HS-5 (cell line): ENCODE results near the gene MPZL3.

ENCODE experiments used
- DNase-seq: peaks from one replicate; pipeline ENCODE4 v3.0.0-alpha.2; 2012; ENCODE audit warnings: low read depth

The MPZL3 gene

DNA sequence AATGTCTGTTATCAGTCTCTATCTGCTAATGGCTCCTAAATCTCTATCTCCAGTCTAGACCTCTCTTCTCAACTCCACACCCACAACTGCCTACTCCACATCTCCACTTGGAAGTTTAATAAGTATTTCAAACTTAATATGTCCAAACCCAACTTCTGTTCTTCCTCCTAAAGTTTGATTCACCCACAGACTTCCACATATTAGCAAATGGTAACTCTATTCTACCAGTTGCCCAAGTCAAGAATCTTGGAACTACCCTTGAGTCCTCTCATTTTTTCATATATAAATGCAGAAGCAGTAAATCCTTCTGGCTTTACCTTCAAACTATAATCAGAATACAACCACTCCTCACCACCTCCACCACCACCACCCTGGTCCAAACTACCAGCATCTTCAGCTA lies 20.7 kb downstream of the MPZL3 start:
- DNase-seq = no peak

GRCh38 chr11:118230088-118230487 lies 22.1 kb downstream of the MPZL3 start:
- DNase-seq = no peak

DNA sequence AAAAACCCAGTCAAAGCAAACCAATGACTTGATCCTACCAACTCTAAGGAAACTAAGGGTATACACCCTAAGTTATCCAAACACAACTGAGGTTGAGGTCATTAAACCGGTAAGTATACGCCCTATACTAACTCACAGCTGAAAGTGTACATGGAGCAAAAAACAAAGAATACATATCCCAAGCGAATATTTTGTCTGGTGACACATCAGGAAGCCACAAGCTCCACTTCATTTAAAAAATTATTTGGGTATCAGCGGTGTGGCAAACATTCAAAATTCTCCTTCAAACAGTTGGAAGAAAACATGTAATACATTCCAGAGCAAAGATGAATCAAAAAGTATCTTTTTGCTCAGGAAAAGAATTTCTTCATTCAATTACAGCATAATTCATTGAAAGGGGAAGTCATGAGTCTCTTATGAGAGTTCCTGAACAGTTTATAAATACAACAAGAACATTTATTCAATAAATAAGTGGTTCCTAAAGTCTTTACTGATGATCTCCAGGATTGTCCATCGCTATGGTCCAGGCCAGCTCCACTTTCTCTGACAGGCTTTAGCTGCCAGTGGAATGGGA lies 22.8 kb downstream of the MPZL3 start:
- no peak for DNase-seq

DNA sequence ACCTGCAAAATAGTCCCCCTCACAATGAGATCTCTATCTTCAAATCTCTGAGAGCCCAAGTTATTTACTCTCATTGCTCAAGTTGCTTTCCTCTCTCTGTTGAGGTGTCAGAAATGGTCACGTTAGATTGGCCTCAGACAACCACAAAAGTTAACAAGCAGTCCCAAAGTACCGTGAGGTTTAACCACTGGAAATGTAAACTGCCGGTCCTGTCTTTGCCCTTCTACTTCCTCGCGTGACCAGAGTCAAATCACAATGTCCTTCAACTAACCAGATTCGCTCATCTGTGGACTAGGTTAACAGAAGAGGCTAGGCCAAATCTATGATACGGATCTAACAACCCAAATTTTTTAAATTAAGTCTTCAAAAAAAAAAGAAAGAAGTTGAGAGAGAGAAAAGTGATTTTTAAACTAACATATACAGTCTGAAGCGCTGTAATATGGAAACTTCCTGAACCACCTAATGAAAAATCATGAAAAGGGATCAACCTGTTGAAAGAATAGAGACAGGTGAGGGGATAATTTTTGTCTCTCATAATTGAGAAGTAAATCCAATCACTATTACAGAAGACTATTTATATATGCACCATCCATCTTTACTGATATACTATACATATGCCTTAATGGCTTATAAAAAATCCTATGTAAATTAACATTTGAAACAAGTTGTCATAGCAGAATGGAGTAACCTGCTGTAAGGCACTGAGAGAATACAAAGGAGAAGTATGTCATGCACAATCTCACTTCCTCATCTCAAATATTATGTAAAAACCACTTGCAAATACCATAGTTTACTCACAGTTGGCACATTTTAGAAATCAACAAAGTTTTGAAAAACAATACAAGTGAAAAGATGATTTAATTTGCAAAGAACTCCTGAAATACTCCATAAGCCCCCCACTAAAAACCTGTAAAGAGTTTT lies 24.0 kb downstream of the MPZL3 start:
- DNase-seq = no peak

DNA sequence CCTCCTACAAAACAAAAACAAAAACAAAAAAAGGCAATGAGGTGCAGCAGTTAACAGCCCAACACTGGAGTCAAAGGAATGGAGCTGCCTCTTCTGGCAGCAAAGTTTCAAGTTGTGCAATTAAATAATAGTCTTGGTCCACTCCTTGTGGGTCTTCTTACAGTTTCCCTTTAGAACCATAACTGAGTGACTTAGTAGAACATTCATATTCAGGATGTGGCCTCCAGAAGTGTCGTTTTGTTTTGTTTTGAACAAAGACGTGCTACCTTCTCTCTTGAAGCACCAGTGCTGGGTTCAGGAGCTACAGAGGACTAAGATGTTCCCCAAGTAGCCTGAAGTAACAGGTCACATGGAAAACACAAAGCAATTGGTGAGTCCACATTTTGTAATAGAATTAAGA lies 25.4 kb downstream of the MPZL3 start:
- DNase-seq = no peak

DNA sequence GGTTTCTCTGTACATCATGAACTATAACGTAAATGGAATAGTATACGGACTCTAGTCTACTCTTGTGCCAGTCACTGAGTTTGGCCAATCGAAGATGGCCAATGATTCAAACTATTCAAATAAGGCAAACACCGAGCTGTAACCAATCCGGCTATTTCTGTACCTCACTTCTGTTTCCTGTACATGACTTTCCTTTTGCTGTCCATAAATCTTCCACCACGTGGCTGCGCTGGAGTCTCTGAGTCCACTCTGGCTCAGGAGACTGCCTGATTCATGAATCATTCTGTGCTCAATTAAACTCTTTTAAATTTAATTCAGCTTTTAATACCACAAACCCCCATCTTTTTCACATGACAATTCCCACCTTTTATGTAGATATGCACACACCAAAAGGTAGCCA lies 25.9 kb downstream of the MPZL3 start:
- DNase-seq = no peak

- DNase-seq = no peak
Measured at GRCh38 chr11:118224511-118225188, 27.5 kb downstream of the MPZL3 start, which contains the start of gene JAML. Gene JAML (minus strand): TSS chr11:118225011. CDS start chr11:118214866, 10,145 bp downstream.

- no peak for DNase-seq
Measured at GRCh38 chr11:118223992-118224391, 28.2 kb downstream of the MPZL3 start.

DNA sequence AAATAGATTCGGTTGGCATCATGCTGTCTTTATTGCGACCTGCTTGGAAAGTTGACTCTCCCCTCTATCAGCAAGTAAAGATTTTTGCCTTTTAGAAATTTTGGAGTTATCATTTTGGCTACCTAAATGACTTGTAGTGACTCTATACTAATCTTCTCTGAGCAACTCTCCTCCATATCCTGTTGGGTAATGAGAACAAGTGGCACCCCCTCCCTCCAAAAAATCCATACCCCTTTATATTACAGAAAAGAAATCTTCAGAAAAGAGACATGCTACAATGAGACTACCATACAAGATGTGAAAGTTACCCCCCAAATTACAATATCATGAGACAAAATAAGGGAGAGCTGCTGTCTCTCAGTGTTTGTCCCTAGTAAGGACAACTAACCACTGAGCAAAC lies 28.6 kb downstream of the MPZL3 start:
- DNase-seq = no peak

GRCh38 chr11:118222437-118222836 lies 29.7 kb downstream of the MPZL3 start:
- no peak for DNase-seq

DNA sequence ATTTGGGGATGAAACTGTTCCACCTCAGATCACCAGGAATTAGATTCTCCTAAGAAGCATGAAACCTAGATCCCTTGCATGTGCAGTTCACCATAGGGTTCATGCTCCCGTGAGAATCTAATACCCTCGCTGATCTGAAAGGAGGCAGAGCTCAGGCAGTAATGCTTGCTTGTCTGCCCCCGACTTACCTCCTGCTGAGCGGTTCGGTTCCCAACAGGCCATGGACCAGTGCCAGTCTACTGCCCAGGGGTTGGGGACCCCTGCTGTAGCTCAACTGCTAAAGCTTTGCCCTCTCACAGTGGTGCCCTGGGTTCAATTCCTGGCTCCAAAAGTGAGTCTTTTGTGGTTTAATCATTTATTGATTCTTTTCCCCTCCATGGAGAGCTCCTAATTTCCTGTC lies 30.7 kb downstream of the MPZL3 start:
- no peak for DNase-seq

GRCh38 chr11:118219732-118220131 lies 32.4 kb downstream of the MPZL3 start:
- DNase-seq = no peak

DNA sequence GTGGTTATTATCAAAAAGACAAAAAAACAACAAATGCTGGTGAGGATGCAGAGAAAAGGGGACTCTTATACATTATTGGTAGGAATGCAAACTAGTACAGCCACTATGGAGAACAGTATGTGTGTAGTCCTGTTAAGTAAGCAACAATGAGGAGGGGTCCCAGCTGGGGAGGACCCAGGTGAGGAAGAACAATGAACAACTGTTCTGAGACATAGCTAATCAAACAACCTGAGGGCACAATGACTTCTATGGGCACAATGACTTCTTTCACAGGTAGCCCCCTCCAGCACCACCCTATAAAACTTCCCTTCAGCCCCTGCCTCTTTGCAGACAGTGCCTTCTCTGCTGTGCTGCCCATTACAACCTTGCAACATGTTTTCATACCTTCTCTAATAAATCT lies 32.9 kb downstream of the MPZL3 start:
- DNase-seq = no peak

DNA sequence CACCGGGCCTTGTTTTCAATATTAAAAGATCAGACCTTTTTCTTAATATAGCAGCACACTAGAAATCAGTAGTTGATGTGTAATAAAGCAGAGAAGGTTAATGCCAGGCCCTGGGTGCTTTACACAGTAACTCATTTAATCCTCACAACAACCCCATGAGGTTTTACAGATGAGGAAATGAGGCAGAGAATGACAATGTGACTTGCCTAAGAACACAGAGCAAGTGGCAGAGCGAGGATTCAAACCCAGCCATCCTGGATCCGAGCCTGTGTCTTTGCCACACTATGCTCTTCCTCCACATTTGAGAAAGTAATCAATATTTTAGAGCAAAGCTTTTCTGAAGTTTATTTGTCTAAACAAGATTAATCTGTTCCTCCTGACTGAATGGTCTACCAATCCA lies 34.6 kb downstream of the MPZL3 start:
- DNase-seq = no peak

- no peak for DNase-seq
Measured at GRCh38 chr11:118216621-118217481, 35.3 kb downstream of the MPZL3 start.

GRCh38 chr11:118215765-118216164 lies 36.4 kb downstream of the MPZL3 start:
- DNase-seq = no peak

DNA sequence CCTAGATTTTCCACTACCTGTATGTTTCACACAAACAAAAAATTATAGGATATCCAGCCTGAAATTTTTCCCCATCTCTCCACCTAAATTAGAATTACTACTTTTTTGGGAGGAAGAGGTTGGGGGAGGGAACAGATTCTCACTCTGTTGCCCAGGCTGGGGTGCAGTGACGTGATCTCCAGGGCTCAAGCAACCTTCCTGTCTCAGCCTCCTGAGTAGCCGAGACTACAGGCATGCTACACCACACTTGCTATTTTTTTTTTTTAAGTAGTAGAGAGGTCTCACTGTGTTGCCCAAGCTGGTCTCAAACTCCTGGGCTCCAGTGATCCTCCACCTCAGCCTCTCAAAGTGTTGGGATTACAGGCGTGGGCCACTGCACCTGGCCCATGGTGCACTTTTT lies 36.9 kb downstream of the MPZL3 start:
- no peak for DNase-seq

DNA sequence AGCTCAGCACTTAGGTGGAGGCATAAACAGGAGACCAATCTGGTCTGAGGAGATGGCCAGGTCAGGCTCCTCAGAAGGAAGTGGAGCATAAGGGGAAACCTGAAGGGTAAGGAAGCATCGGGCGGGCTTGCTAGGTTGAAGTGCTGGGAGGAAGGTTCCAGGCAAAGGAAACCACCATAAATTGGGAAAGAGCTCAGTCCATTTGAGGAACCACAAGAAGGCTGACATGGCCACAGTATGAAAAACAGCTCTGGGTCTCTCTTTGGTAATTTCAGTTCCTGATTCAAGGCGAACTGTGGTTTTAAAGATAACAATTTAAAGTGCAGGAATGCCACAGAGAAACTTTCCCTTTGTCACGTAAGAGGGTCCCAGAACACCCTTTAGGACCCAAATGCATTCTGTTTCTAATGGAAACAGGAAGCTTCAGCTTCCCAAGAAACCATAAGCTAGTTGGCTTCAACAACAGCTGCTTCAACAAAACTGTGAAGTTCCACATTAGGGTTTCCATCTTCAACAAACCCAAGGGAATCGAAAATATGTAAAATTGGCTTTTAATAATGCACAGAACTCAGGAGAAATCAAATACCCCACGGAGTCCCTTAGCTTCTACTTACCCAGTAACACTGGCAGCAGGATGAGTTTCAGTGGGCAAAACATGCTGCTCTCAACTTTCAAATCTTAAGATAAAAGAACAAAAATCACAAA lies 37.8 kb downstream of the MPZL3 start:
- DNase-seq = no peak

DNA sequence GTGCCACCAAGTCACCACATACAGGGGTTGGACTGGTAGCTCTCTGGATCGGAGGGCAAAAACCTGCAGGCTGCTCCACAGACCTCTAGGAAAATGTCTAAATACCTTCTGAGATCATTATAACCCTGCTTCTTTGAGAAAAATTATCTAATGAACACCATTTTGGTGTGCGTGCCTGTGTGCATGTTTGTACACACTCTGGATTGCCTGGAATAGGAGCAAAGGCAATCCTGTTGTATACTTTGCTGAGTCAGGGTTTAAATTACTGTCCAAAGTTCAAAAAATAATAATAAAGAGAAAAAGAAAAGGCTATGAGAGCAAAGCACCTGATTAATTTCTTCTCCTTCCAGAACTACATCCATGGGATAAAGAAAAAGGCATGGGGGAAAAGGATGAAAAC lies 38.4 kb downstream of the MPZL3 start:
- no peak for DNase-seq

GRCh38 chr11:118213201-118213600 lies 39.0 kb downstream of the MPZL3 start:
- DNase-seq = no peak

- DNase-seq = no peak
Measured at GRCh38 chr11:118212781-118213191, 39.4 kb downstream of the MPZL3 start.
